ENCODE data around the gene PTPRM.

Gene PTPRM

GRCh38 chr18:8293184-8293583, 726.1 kb downstream of the PTPRM start:
- no peak for DNase-seq (ENCODE audit: low read depth)
- no peak for TF ChIP-seq POLR2A (IDR thresholded peaks at IDR 0.05; ENCODE audit: extremely low read depth, insufficient read length)
- TF ChIP-seq MAX (IDR thresholded peaks at IDR 0.05; ENCODE audit: low read depth, low read length): no peak
- no peak for TF ChIP-seq CTCF (IDR thresholded peaks at IDR 0.05; ENCODE audit: low read depth, low read length)
- TF ChIP-seq MYC (IDR thresholded peaks at IDR 0.05; ENCODE audit: low read depth, low read length): no peak
- no peak overlapping the region for H3K4me3 ChIP-seq (ENCODE audit: low read depth, low read length)

- TF ChIP-seq CTCF (IDR thresholded peaks at IDR 0.05; ENCODE audit: low read depth, low read length) (no peak), MYC (IDR thresholded peaks at IDR 0.05; ENCODE audit: low read depth, low read length) (no peak), POLR2A (IDR thresholded peaks at IDR 0.05; ENCODE audit: extremely low read depth, insufficient read length) (no peak), MAX (IDR thresholded peaks at IDR 0.05; ENCODE audit: low read depth, low read length) (no peak)
- no peak overlapping the region for H3K4me3 ChIP-seq (ENCODE audit: low read depth, low read length)
- DNase-seq (ENCODE audit: low read depth): no peak
These were observed 729.9 kb downstream of the PTPRM start for GRCh38 chr18:8296886-8297616.

GRCh38 chr18:8298186-8298585, 731.1 kb downstream of the PTPRM start:
- H3K4me3 ChIP-seq (ENCODE audit: low read depth, low read length): no peak overlapping the region
- TF ChIP-seq MAX (IDR thresholded peaks at IDR 0.05; ENCODE audit: low read depth, low read length) (no peak), MYC (IDR thresholded peaks at IDR 0.05; ENCODE audit: low read depth, low read length) (no peak), CTCF (IDR thresholded peaks at IDR 0.05; ENCODE audit: low read depth, low read length) (no peak), POLR2A (IDR thresholded peaks at IDR 0.05; ENCODE audit: extremely low read depth, insufficient read length) (no peak)
- DNase-seq (ENCODE audit: low read depth): no peak

GRCh38 chr18:8299054-8299980, 732.2 kb downstream of the PTPRM start:
- no peak for DNase-seq (ENCODE audit: low read depth)
- no peak for TF ChIP-seq MAX (IDR thresholded peaks at IDR 0.05; ENCODE audit: low read depth, low read length)
- no peak for TF ChIP-seq POLR2A (IDR thresholded peaks at IDR 0.05; ENCODE audit: extremely low read depth, insufficient read length)

GRCh38 chr18:8300751-8301410, 733.8 kb downstream of the PTPRM start:
- no peak for DNase-seq (ENCODE audit: low read depth)
- no peak overlapping the region for H3K4me3 ChIP-seq (ENCODE audit: low read depth, low read length)
- TF ChIP-seq POLR2A (IDR thresholded peaks at IDR 0.05; ENCODE audit: extremely low read depth, insufficient read length): no peak
- TF ChIP-seq CTCF (IDR thresholded peaks at IDR 0.05; ENCODE audit: low read depth, low read length): no peak
- TF ChIP-seq MYC (IDR thresholded peaks at IDR 0.05; ENCODE audit: low read depth, low read length): no peak
- TF ChIP-seq MAX (IDR thresholded peaks at IDR 0.05; ENCODE audit: low read depth, low read length): no peak

More at GRCh38 chr18:8299054-8299980, 732.2 kb downstream of the PTPRM start:
- no peak overlapping the region for H3K4me3 ChIP-seq (ENCODE audit: low read depth, low read length)
